Choroid plexus epithelial cell (primary cell): ENCODE data around the gene HYOU1.

Experiments
- DNase-seq: peaks from one replicate; pipeline ENCODE4 v3.0.0-alpha.2; 2010; ENCODE audit warnings: low read depth
- H3K4me3 ChIP-seq: 2 replicates; pipeline ENCODE4 v1.5.1; 2011; ENCODE audit warnings: low read depth, mild to moderate bottlenecking, control low read depth, low read length, moderate library complexity
- CTCF ChIP-seq: conservative IDR thresholded peaks from 2 replicates; pipeline ENCODE4 v1.5.1; 2011; ENCODE audit warnings: low read depth, mild to moderate bottlenecking, control low read depth, inconsistent platforms, low read length, moderate library complexity

The HYOU1 gene

GRCh38 chr11:118998822-118999221, 58.2 kb downstream of the HYOU1 start:
- peak; percentile 76 for DNase-seq
- TF ChIP-seq CTCF: no peak
- peak overlapping the region; percentile 85 for H3K4me3 ChIP-seq

GRCh38 chr11:118998388-118998717, 58.7 kb downstream of the HYOU1 start:
- H3K4me3 ChIP-seq: peak overlapping the region; percentile 85
- DNase-seq: no peak
- TF ChIP-seq CTCF: no peak

- H3K4me3 ChIP-seq: peak within 1 kb of the TSS; percentile 85
These were observed 59.2 kb downstream of the HYOU1 start, which contains the start of gene CENATAC for GRCh38 chr11:118997627-118998387. TSS of gene CENATAC (plus strand) at chr11:118998138. CDS start at chr11:118998198, 60 bp downstream.

GRCh38 chr11:118996926-118997626, 59.9 kb downstream of the HYOU1 start:
- H3K4me3 ChIP-seq: peak overlapping the region; percentile 85
- no peak for DNase-seq
- TF ChIP-seq CTCF: peak; percentile 36

More at GRCh38 chr11:118997627-118998387, 59.2 kb downstream of the HYOU1 start, which contains the start of gene CENATAC:
- DNase-seq: peak; percentile 86
- TF ChIP-seq CTCF: no peak
